ENCODE data around the gene ITIH1. TPM values are rescaled to one million over a fixed set of nuclear protein-coding genes. Genes with fewer than 3 reads are reported as not detected.

Gene ITIH1
- total RNA-seq, 2 experiments from 2014 or later: not detected

- H3K9me3 Mint-ChIP-seq: no peaks in the 10 kb centered on the region
- Histone ChIP-seq H3K4me1 (ENCODE audit: insufficient read depth, low read length) (no peaks in the 10 kb centered on the region), H3K27me3 (ENCODE audit: control insufficient read depth in 1 of 2, insufficient read depth in 2 of 2, low read length in 2 of 2) (no peaks in the 10 kb centered on the region), H3K36me3 (ENCODE audit: insufficient read depth, low read length) (peaks cover 11% of the 10 kb centered on the region), H3K4me3 (ENCODE audit: low read length) (no peak within 1 kb of the TSS), H3K9me3 (ENCODE audit: control insufficient read depth in 1 of 2, insufficient read depth in 1 of 2, low read length in 2 of 2) (no peaks in the 10 kb centered on the region), H3K27ac (ENCODE audit: low read depth in 1 of 2, low read length in 2 of 2) (no peak within 1 kb of the TSS)
- no peak within 1 kb of the TSS for H3K4me3 Mint-ChIP-seq
- no peaks in the 10 kb centered on the region for H3K27me3 Mint-ChIP-seq
- H3K4me1 Mint-ChIP-seq (ENCODE audit: low read depth): no peaks in the 10 kb centered on the region
- ChIA-PET POLR2A (no interaction called here), CTCF (no interaction called here)
- DNase-seq (no peak), ATAC-seq (ENCODE audit: poor library complexity) (no peak)
- H3K36me3 Mint-ChIP-seq (ENCODE audit: low read depth): peaks cover 5% of the 10 kb centered on the region
- TF ChIP-seq, protein P1, sequence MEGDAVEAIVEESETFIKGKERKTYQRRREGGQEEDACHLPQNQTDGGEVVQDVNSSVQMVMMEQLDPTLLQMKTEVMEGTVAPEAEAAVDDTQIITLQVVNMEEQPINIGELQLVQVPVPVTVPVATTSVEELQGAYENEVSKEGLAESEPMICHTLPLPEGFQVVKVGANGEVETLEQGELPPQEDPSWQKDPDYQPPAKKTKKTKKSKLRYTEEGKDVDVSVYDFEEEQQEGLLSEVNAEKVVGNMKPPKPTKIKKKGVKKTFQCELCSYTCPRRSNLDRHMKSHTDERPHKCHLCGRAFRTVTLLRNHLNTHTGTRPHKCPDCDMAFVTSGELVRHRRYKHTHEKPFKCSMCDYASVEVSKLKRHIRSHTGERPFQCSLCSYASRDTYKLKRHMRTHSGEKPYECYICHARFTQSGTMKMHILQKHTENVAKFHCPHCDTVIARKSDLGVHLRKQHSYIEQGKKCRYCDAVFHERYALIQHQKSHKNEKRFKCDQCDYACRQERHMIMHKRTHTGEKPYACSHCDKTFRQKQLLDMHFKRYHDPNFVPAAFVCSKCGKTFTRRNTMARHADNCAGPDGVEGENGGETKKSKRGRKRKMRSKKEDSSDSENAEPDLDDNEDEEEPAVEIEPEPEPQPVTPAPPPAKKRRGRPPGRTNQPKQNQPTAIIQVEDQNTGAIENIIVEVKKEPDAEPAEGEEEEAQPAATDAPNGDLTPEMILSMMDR (IDR thresholded peaks at IDR 0.05): no peak
- no peak within 1 kb of the TSS for H3K27ac Mint-ChIP-seq
- intact Hi-C loops (cut with DNase I, micrococcal nuclease): no loop called here
Measured at GRCh38 chr3:52830535-52831258, 53.3 kb downstream of the ITIH1 start, which contains the start of gene ITIH4. ITIH4 (minus strand) TSS chr3:52830672; CDS start chr3:52830642, 30 bp downstream.

DNA sequence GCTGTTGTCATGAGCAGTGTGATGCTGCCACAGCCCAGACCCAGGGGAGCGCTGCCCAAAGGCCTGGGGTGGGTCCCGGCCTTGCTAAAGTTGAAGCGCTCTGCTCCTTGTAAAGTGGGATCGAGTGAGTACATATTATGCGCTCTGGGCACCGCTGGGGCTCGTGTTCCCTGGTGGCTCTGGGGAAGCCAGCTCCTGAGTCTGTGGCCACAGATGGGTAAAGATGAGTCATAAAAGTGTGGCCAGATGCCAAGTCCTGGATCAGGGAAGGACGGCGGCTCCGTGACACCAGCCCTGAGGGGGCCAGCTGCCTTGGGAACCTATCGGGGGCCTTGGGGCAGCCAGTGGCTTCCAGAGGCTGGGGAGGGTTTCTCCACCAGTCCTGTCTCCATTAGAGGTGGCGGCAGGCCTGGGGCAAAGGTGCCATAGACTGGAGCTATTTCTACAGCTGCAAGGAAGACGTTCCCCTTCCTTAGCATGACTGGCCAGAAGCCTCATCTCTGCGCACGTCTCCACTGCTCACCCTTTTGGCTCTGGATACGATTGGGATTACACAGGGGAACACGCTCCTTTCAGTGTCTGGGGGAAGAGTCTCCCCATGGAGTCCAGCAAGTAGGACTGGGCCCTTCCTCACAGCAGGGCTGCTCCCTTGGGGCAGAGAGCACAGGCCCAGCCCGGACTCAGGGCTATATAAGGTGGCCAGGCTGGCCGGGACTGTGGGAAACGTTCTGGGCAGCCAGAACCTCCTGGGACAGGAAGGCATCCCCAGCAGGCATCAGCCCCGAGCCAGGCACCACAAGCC is 54.3 kb downstream of the ITIH1 start:
- H3K4me3 Mint-ChIP-seq: no peak overlapping the region
- H3K27me3 ChIP-seq (ENCODE audit: control insufficient read depth in 1 of 2, insufficient read depth in 2 of 2, low read length in 2 of 2): no peaks in the 10 kb centered on the region
- H3K9me3 Mint-ChIP-seq: no peaks in the 10 kb centered on the region
- no peak overlapping the region for H3K4me3 ChIP-seq (ENCODE audit: low read length)
- H3K36me3 Mint-ChIP-seq (ENCODE audit: low read depth): peaks cover 12% of the 10 kb centered on the region
- ATAC-seq (ENCODE audit: poor library complexity): no peak
- H3K36me3 ChIP-seq (ENCODE audit: insufficient read depth, low read length): peaks cover 19% of the 10 kb centered on the region
- H3K9me3 ChIP-seq (ENCODE audit: control insufficient read depth in 1 of 2, insufficient read depth in 1 of 2, low read length in 2 of 2): no peaks in the 10 kb centered on the region
- no peak overlapping the region for H3K27ac ChIP-seq (ENCODE audit: low read depth in 1 of 2, low read length in 2 of 2)
- H3K27me3 Mint-ChIP-seq: no peaks in the 10 kb centered on the region
- TF ChIP-seq, protein P1 (IDR thresholded peaks at IDR 0.05): no peak
- H3K27ac Mint-ChIP-seq: no peak overlapping the region
- no peaks in the 10 kb centered on the region for H3K4me1 Mint-ChIP-seq (ENCODE audit: low read depth)
- POLR2A ChIA-PET: no interaction called here
- no peak for DNase-seq
- intact Hi-C loops (cut with DNase I, micrococcal nuclease): no loop called here
- no peaks in the 10 kb centered on the region for H3K4me1 ChIP-seq (ENCODE audit: insufficient read depth, low read length)
- CTCF ChIA-PET: no interaction called here

DNA sequence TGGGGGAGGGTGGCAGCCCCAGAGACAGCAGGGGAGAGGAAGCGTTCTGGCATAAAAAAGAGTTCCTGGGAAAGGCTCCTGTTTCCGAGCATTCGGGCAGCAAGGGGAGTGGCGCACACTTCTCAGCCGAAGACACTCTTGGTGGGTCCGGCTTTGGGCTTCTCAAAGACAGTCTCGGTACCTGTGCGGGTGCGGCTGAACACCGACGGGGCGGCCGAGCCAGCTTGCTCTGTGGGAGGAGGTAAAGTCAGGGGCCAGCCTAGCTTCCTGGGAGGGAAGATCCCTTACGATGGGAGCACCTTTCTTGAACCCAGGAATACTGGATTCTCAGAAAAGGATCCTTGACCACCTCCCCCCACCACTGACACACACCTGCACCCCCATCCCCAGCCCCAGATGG is 55.8 kb downstream of the ITIH1 start:
- H3K36me3 ChIP-seq (ENCODE audit: insufficient read depth, low read length): peaks cover 24% of the 10 kb centered on the region
- H3K4me1 ChIP-seq (ENCODE audit: insufficient read depth, low read length): peaks cover 8% of the 10 kb centered on the region
- POLR2A ChIA-PET: no interaction called here

More for the DNA sequence above, 55.8 kb downstream of the ITIH1 start:
- H3K9me3 Mint-ChIP-seq: no peaks in the 10 kb centered on the region
- CTCF ChIA-PET: no interaction called here
- DNase-seq (no peak), ATAC-seq (ENCODE audit: poor library complexity) (no peak)
- intact Hi-C loops (cut with DNase I, micrococcal nuclease): no loop called here
- TF ChIP-seq, protein P1 (IDR thresholded peaks at IDR 0.05): no peak
- no peak overlapping the region for H3K4me3 Mint-ChIP-seq
- H3K27me3 ChIP-seq (ENCODE audit: control insufficient read depth in 1 of 2, insufficient read depth in 2 of 2, low read length in 2 of 2): no peaks in the 10 kb centered on the region
- no peak overlapping the region for H3K27ac ChIP-seq (ENCODE audit: low read depth in 1 of 2, low read length in 2 of 2)
- H3K36me3 Mint-ChIP-seq (ENCODE audit: low read depth): peaks cover 23% of the 10 kb centered on the region
- no peaks in the 10 kb centered on the region for H3K9me3 ChIP-seq (ENCODE audit: control insufficient read depth in 1 of 2, insufficient read depth in 1 of 2, low read length in 2 of 2)
- no peaks in the 10 kb centered on the region for H3K27me3 Mint-ChIP-seq
- peaks cover 10% of the 10 kb centered on the region for H3K4me1 Mint-ChIP-seq (ENCODE audit: low read depth)
- no peak overlapping the region for H3K4me3 ChIP-seq (ENCODE audit: low read length)
- no peak overlapping the region for H3K27ac Mint-ChIP-seq
